D341Med (cell line): ENCODE measurements around the gene CELF6.
A peak's percentile ranks its signal among the peaks of the same experiment; 100 is the strongest.

ENCODE experiments used
- DNase-seq: peaks from one replicate; pipeline ENCODE4 v3.0.0; 2012; ENCODE audit warnings: low spot score

The CELF6 gene

GRCh38 chr15:72271895-72272212 lies 48.1 kb downstream of the CELF6 start:
- DNase-seq: peak; percentile 63

GRCh38 chr15:72271221-72271620 lies 48.7 kb downstream of the CELF6 start:
- DNase-seq: no peak

- DNase-seq: no peak
Measured at GRCh38 chr15:72269739-72270138, 50.2 kb downstream of the CELF6 start.

- no peak for DNase-seq
Measured at GRCh38 chr15:72265031-72265430, 54.9 kb downstream of the CELF6 start.

- no peak for DNase-seq
Measured at GRCh38 chr15:72252663-72253299, 67.2 kb downstream of the CELF6 start.

- no peak for DNase-seq
Measured at GRCh38 chr15:72249142-72249810, 70.7 kb downstream of the CELF6 start.

- DNase-seq: no peak
Measured at GRCh38 chr15:72248514-72248913, 71.4 kb downstream of the CELF6 start.

- DNase-seq: peak; percentile 43
Measured at GRCh38 chr15:72242775-72243370, 77.1 kb downstream of the CELF6 start.

GRCh38 chr15:72239652-72240051 lies 80.3 kb downstream of the CELF6 start:
- DNase-seq: no peak

GRCh38 chr15:72238586-72238985 lies 81.4 kb downstream of the CELF6 start:
- DNase-seq: no peak

- DNase-seq: no peak
Measured at GRCh38 chr15:72237853-72238224, 82.1 kb downstream of the CELF6 start.

- DNase-seq: no peak
Measured at GRCh38 chr15:72237029-72237852, 82.7 kb downstream of the CELF6 start.

- no peak for DNase-seq
Measured at GRCh38 chr15:72236381-72237003, 83.5 kb downstream of the CELF6 start.

GRCh38 chr15:72235298-72235697 lies 84.7 kb downstream of the CELF6 start:
- DNase-seq: no peak
